GM23248 (cell line): Measurements from ENCODE around the gene SLC15A1. TPM values are rescaled to one million over a fixed set of nuclear protein-coding genes. Genes with fewer than 3 reads are reported as not detected.

Experiments
- DNase-seq: peaks from one replicate; pipeline ENCODE4 v3.0.0-alpha.2; 2015
- H2AFZ ChIP-seq: fragments of 200-600 bp; sonication (generic); 2 replicates; pipeline ENCODE4 v1.6.1; 2016; ENCODE audit warnings: antibody characterized with exemption
- H3F3A ChIP-seq: fragments of 200-600 bp; sonication (generic); 2 replicates; pipeline ENCODE4 v1.6.1; 2016; ENCODE audit warnings: mild to moderate bottlenecking, antibody characterized with exemption, mixed run types; ENCODE audit not compliant: insufficient read depth
- H3K27ac ChIP-seq: fragments of 200-600 bp; sonication (generic); 2 replicates; pipeline ENCODE4 v1.5.1; 2016; ENCODE audit warnings: mild to moderate bottlenecking
- H3K27me3 ChIP-seq: fragments of 200-600 bp; sonication (generic); replicated peaks from 2 replicates; pipeline ENCODE4 v1.6.1; 2016; ENCODE audit warnings: mild to moderate bottlenecking; ENCODE audit not compliant: insufficient read depth
- H3K36me3 ChIP-seq: fragments of 200-600 bp; sonication (generic); 2 replicates; pipeline ENCODE4 v1.6.1; 2016; ENCODE audit warnings: low read depth, mild to moderate bottlenecking
- H3K4me1 ChIP-seq: fragments of 200-600 bp; sonication (generic); 2 replicates; pipeline ENCODE4 v1.6.1; 2016; ENCODE audit warnings: mild to moderate bottlenecking; ENCODE audit not compliant: insufficient read depth
- H3K4me2 ChIP-seq: fragments of 200-600 bp; sonication (generic); one replicate; pipeline ENCODE4 v1.6.1; 2016; ENCODE audit warnings: mild to moderate bottlenecking; ENCODE audit not compliant: unreplicated experiment
- H3K4me3 ChIP-seq: fragments of 200-600 bp; sonication (generic); 2 replicates; pipeline ENCODE4 v1.5.1; 2016; ENCODE audit warnings: mild to moderate bottlenecking
- H3K79me2 ChIP-seq: fragments of 200-600 bp; sonication (generic); 2 replicates; pipeline ENCODE4 v1.6.1; 2016; ENCODE audit warnings: mild to moderate bottlenecking; ENCODE audit not compliant: insufficient read depth
- H3K9ac ChIP-seq: fragments of 200-600 bp; sonication (generic); 2 replicates; pipeline ENCODE4 v1.6.1; 2016; ENCODE audit warnings: mild to moderate bottlenecking
- H3K9me2 ChIP-seq: fragments of 200-600 bp; sonication (generic); 2 replicates; pipeline ENCODE4 v1.6.1; 2016; ENCODE audit warnings: mixed run types, mild to moderate bottlenecking, moderate library complexity; ENCODE audit not compliant: insufficient read depth
- H3K9me3 ChIP-seq: fragments of 200-600 bp; sonication (generic); one replicate; pipeline ENCODE4 v1.6.1; 2017; ENCODE audit warnings: low read depth
- H4K20me1 ChIP-seq: fragments of 200-600 bp; sonication (generic); 2 replicates; pipeline ENCODE4 v1.6.0; 2016; ENCODE audit not compliant: insufficient read depth
- EZH2 ChIP-seq: fragments of 200-600 bp; sonication (generic); IDR thresholded peaks from 2 replicates; pipeline ENCODE4 v1.6.1; 2018; ENCODE audit warnings: antibody characterized with exemption, mild to moderate bottlenecking; ENCODE audit not compliant: insufficient read depth, poor library complexity, severe bottlenecking
- EZH2phosphoT487 ChIP-seq: fragments of 200-600 bp; sonication (generic); IDR thresholded peaks from 2 replicates; pipeline ENCODE4 v1.6.1; 2018; ENCODE audit warnings: antibody characterized with exemption, moderate library complexity, mild to moderate bottlenecking, low read depth; ENCODE audit not compliant: insufficient read depth
- WGBS, 2 experiments: methylation state at CpG; one replicate each; pipeline ENCODE4 v1.1.6; 2015 to 2017; ENCODE audit warnings: low lambda C conversion rate in 2 of 2, low coverage in 1 of 2; ENCODE audit errors: missing lambda C conversion rate in 2 of 2; 5-methylcytosine and 5-hydroxymethylcytosine counted together
- in situ Hi-C: fragments of 300-500 bp; cut with MboI; formaldehyde crosslinking; loops from 2 replicates; pipeline ENCODE4 v1.15.0; 2020
- polyA plus RNA-seq: library from polyadenylated mRNA; unstranded; fragments of >200 nt; fragmentation: Nextera tagmentation; extraction: Ambion mirVana; gene quantifications from 2 replicates; pipeline ENCODE4 v1.2.1, GENCODE V29; 2016
- total RNA-seq: library from RNA; depleted of rRNA; stranded (reverse); fragments of >200 nt; shearing (Covaris generic); gene quantifications from 2 replicates; pipeline ENCODE4 v1.2.3, GENCODE V29; 2014

Gene SLC15A1
- total and polyA plus RNA-seq, 2 experiments from 2014 or later: not detected

GRCh38 chr13:98664510-98664909, 88.0 kb downstream of the SLC15A1 start:
- Histone ChIP-seq H3K9ac (no peak overlapping the region), H3K4me3 (no peak overlapping the region), H3K4me1 (peaks cover 9% of the 10 kb centered on the region; the same call in 1 of the 2 replicates), H2AFZ (no peak overlapping the region), H3K27ac (no peak overlapping the region), H3K27me3 (no peaks in the 10 kb centered on the region), H3F3A (0 out of 2 replicates have a peak, but pooled peaks cover 9% of the 10 kb centered on the region), H3K36me3 (no peaks in the 10 kb centered on the region), H3K4me2 (no peak overlapping the region), H3K9me2 (no peaks in the 10 kb centered on the region), H4K20me1 (no peaks in the 10 kb centered on the region), H3K79me2 (no peaks in the 10 kb centered on the region), H3K9me3 (no peaks in the 10 kb centered on the region)
- no peak for TF ChIP-seq EZH2phosphoT487
- TF ChIP-seq EZH2: no peak
- 97 to 100% methylated on average over 1 of the region's 1 CpG for WGBS, 2 experiments
- DNase-seq: no peak
- in situ Hi-C loops: loop anchor here (25.0 kb wide), 1 partner anchor 802 kb away; no protein-coding TSS in a partner anchor

- Histone ChIP-seq H3K79me2 (no peaks in the 10 kb centered on the region), H3K9ac (no peak overlapping the region), H3F3A (0 out of 2 replicates have a peak, but pooled peaks cover 9% of the 10 kb centered on the region), H3K27ac (no peak overlapping the region), H4K20me1 (no peaks in the 10 kb centered on the region), H3K36me3 (no peaks in the 10 kb centered on the region), H3K4me1 (peaks cover 9% of the 10 kb centered on the region; the same call in 1 of the 2 replicates), H3K9me2 (no peaks in the 10 kb centered on the region), H3K4me2 (no peak overlapping the region), H3K4me3 (no peak overlapping the region), H3K27me3 (no peaks in the 10 kb centered on the region), H3K9me3 (no peaks in the 10 kb centered on the region), H2AFZ (no peak overlapping the region)
- DNase-seq: peak; percentile 85
- WGBS, 2 experiments: 41 to 44% methylated on average over 11 of the region's 11 CpGs
- in situ Hi-C loops: loop anchor here (25.0 kb wide), 1 partner anchor 802 kb away; no protein-coding TSS in a partner anchor
- TF ChIP-seq EZH2 (no peak), EZH2phosphoT487 (no peak)
These were observed 88.4 kb downstream of the SLC15A1 start for GRCh38 chr13:98664047-98664446.

GRCh38 chr13:98658131-98658530, 94.3 kb downstream of the SLC15A1 start:
- peak overlapping the region; percentile 77 for H2AFZ ChIP-seq
- H4K20me1 ChIP-seq: no peaks in the 10 kb centered on the region
- peaks cover 12% of the 10 kb centered on the region; the same call in 1 of the 2 replicates for H3F3A ChIP-seq
- no peaks in the 10 kb centered on the region for H3K36me3 ChIP-seq
- no peaks in the 10 kb centered on the region for H3K79me2 ChIP-seq
- H3K4me1 ChIP-seq: peaks cover 7% of the 10 kb centered on the region
- H3K9me2 ChIP-seq: no peaks in the 10 kb centered on the region
- H3K4me2 ChIP-seq: peak overlapping the region; percentile 75
- 3 to 7% methylated on average over 5 of the region's 5 CpGs for WGBS, 2 experiments
- peak; percentile 81 for DNase-seq
- TF ChIP-seq EZH2phosphoT487: no peak
- no peak for TF ChIP-seq EZH2
- in situ Hi-C loops: loop anchor here (10.0 to 25.0 kb wide), 2 partner anchors 193 to 796 kb away; no protein-coding TSS in a partner anchor
- H3K4me3 ChIP-seq: peak overlapping the region; percentile 66
- peak overlapping the region; percentile 80 for H3K27ac ChIP-seq
- H3K9ac ChIP-seq: peak overlapping the region; percentile 77
- H3K27me3 ChIP-seq: no peaks in the 10 kb centered on the region
- H3K9me3 ChIP-seq: no peaks in the 10 kb centered on the region

GRCh38 chr13:98657506-98658085, 94.9 kb downstream of the SLC15A1 start:
- H4K20me1 ChIP-seq: no peaks in the 10 kb centered on the region
- in situ Hi-C loops: loop anchor here (10.0 to 25.0 kb wide), 2 partner anchors 193 to 795 kb away; no protein-coding TSS in a partner anchor
- H3K79me2 ChIP-seq: no peaks in the 10 kb centered on the region
- H3K9me2 ChIP-seq: no peaks in the 10 kb centered on the region
- no peaks in the 10 kb centered on the region for H3K9me3 ChIP-seq
- peaks cover 12% of the 10 kb centered on the region; the same call in 1 of the 2 replicates for H3F3A ChIP-seq
- H3K36me3 ChIP-seq: no peaks in the 10 kb centered on the region
- 6 to 7% methylated on average over 8 of the region's 8 CpGs for WGBS, 2 experiments
- H2AFZ ChIP-seq: peak overlapping the region; percentile 77
- peak overlapping the region; percentile 75 for H3K4me2 ChIP-seq
- H3K9ac ChIP-seq: peak overlapping the region; percentile 77
- H3K27me3 ChIP-seq: no peaks in the 10 kb centered on the region
- DNase-seq: peak; percentile 60
- peak overlapping the region; percentile 80 for H3K27ac ChIP-seq
- TF ChIP-seq EZH2 (no peak), EZH2phosphoT487 (no peak)
- peaks cover 7% of the 10 kb centered on the region for H3K4me1 ChIP-seq
- peak overlapping the region; percentile 66 for H3K4me3 ChIP-seq
